ENCODE data around the gene ZBTB42. TPM values are rescaled to one million over a fixed set of nuclear protein-coding genes. Genes with fewer than 3 reads are reported as not detected.

Gene ZBTB42
- total RNA-seq, 1 donor from 2014 or later = 7.8 TPM

- no peak for TF ChIP-seq CTCF (conservative IDR thresholded peaks at IDR 0.05; ENCODE audit: low read depth, low read length)
- H3K4me3 ChIP-seq (ENCODE audit: low read depth, low read length) = peak overlapping the region; percentile 35
- DNase-seq (ENCODE audit: low read depth) = no peak
Observed at GRCh38 chr14:104843442-104844305, 42.8 kb downstream of the ZBTB42 start.

GRCh38 chr14:104844306-104845032 is 43.6 kb downstream of the ZBTB42 start:
- DNase-seq (ENCODE audit: low read depth) = no peak
- peak overlapping the region; percentile 35 for H3K4me3 ChIP-seq (ENCODE audit: low read depth, low read length)
- TF ChIP-seq CTCF (conservative IDR thresholded peaks at IDR 0.05; ENCODE audit: low read depth, low read length) = no peak

- DNase-seq (ENCODE audit: low read depth) = no peak
- H3K4me3 ChIP-seq (ENCODE audit: low read depth, low read length) = no peak overlapping the region
- no peak for TF ChIP-seq CTCF (conservative IDR thresholded peaks at IDR 0.05; ENCODE audit: low read depth, low read length)
Observed at GRCh38 chr14:104845033-104845666, 44.2 kb downstream of the ZBTB42 start.

- no peak overlapping the region for H3K4me3 ChIP-seq (ENCODE audit: low read depth, low read length)
- DNase-seq (ENCODE audit: low read depth) = no peak
- TF ChIP-seq CTCF (conservative IDR thresholded peaks at IDR 0.05; ENCODE audit: low read depth, low read length) = no peak
Observed at GRCh38 chr14:104845834-104846441, 45.0 kb downstream of the ZBTB42 start.

- TF ChIP-seq CTCF (conservative IDR thresholded peaks at IDR 0.05; ENCODE audit: low read depth, low read length) = no peak
- DNase-seq (ENCODE audit: low read depth) = no peak
- no peak overlapping the region for H3K4me3 ChIP-seq (ENCODE audit: low read depth, low read length)
Observed at GRCh38 chr14:104852280-104852663, 51.4 kb downstream of the ZBTB42 start.

Other genes with a start within 250 kb of the ZBTB42 start
- gene C14orf180, start 221.3 kb upstream of the ZBTB42 start, total RNA-seq = not detected in 2 replicates
- not detected in 2 replicates for gene TMEM179, start 196.3 kb upstream of the ZBTB42 start, total RNA-seq
- gene INF2, start 111.5 kb upstream of the ZBTB42 start, total RNA-seq = 100 and 130 TPM in 2 replicates
- 1.7 and 2.3 TPM in 2 replicates for gene ADSS1, start 76.9 kb upstream of the ZBTB42 start, total RNA-seq
- gene SIVA1, start 48.0 kb upstream of the ZBTB42 start, total RNA-seq = 298 and 558 TPM in 2 replicates
- gene AKT1, start 5.4 kb upstream of the ZBTB42 start, total RNA-seq = 162 and 203 TPM in 2 replicates
- gene CEP170B, start 64.2 kb downstream of the ZBTB42 start, total RNA-seq = 28.9 and 30.9 TPM in 2 replicates
- not detected in 2 replicates for gene PLD4, start 123.8 kb downstream of the ZBTB42 start, total RNA-seq
- gene AHNAK2, start 177.3 kb downstream of the ZBTB42 start, total RNA-seq = 16.6 and 20.8 TPM in 2 replicates
- 4.5 and 5.0 TPM in 2 replicates for gene CLBA1, start 184.7 kb downstream of the ZBTB42 start, total RNA-seq
- gene CDCA4, start 220.0 kb downstream of the ZBTB42 start, total RNA-seq = 46.9 and 78.7 TPM in 2 replicates